GM18520 (cell line): ENCODE data around the gene GTF2H4.
"Not testable (repeated sequence)": the region's sequence is repeated elsewhere in the genome, so short reads cannot be mapped to it uniquely, and the experiment has no call there.

Experiments
- ATAC-seq: cut with Tn5 transposase; IDR thresholded peaks from one replicate; pipeline ENCODE4 v1.9.1; 2021; ENCODE audit not compliant: unreplicated experiment

GTF2H4 gene

DNA sequence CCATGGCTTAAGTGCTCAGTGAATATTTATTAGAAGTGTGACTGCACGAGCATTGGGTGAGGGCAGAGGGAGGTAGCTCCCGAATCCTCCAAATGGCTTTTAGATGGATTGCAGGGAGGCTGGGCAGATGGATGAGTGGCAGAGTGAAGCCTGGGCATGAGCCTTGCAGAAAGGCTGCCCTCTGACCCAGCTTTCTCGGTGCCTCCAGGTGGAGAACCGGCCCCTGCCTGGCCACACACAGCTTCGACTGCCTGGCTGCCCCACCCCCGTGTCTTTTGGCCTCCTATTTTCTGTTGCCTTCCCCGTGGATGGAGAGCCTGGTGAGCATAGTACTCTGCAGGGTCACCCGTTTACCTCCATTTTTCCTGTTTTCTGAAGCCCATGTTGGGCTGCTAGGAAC lies 9.5 kb downstream of the GTF2H4 start:
- no peak for ATAC-seq

- ATAC-seq, result no peak
Observed at GRCh38 chr6:30918670-30919069, 10.7 kb downstream of the GTF2H4 start.

- ATAC-seq, result no peak
Observed at GRCh38 chr6:30922447-30922852, 14.4 kb downstream of the GTF2H4 start.

- not testable (repeated sequence) for ATAC-seq
Observed at GRCh38 chr6:30924040-30924627, 16.1 kb downstream of the GTF2H4 start.

DNA sequence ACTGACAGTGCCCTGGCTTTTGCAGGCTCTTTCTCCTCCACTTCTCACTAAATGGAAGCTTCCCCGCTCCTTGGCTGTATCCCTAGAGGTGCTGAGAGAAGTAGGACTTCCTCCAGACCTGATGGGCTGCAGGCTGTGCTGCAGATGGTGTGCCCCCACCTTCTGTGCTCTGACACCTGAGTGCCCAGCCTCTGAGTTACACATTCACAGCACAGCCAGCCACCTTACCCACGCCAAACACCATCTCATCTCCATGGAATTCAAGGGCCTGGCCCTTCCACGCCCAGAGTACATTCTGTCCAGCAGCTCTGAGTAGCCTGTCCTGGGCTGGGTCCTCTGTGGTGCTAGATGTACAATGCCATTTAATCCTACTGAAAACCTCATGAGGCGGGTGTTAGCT lies 18.6 kb downstream of the GTF2H4 start:
- ATAC-seq, result no peak

- not testable (repeated sequence) for ATAC-seq
Observed at GRCh38 chr6:30927080-30927479, 19.1 kb downstream of the GTF2H4 start.

GRCh38 chr6:30928677-30929076 lies 20.7 kb downstream of the GTF2H4 start:
- ATAC-seq, result no peak

GRCh38 chr6:30930506-30930905 lies 22.5 kb downstream of the GTF2H4 start:
- ATAC-seq, result no peak

DNA sequence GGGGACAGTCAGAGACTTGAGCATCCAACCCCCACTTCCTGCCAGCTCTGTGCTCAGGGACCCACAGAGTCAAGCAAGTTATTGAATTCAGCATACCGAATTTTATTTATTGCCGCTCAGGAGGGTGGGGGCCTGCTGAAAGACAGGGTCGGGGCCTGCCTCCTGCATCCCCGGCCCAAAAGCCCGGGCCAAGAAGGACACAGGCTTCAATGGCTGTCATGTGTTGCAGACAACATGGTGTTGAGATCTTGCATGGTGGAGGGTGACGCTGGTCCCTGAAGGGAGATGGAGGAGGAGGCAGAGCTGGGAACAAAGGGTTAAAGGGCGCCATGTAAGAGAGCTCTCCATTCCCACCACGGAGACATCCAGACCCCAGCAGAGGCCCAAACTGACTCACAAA lies 23.3 kb downstream of the GTF2H4 start:
- no peak for ATAC-seq

DNA sequence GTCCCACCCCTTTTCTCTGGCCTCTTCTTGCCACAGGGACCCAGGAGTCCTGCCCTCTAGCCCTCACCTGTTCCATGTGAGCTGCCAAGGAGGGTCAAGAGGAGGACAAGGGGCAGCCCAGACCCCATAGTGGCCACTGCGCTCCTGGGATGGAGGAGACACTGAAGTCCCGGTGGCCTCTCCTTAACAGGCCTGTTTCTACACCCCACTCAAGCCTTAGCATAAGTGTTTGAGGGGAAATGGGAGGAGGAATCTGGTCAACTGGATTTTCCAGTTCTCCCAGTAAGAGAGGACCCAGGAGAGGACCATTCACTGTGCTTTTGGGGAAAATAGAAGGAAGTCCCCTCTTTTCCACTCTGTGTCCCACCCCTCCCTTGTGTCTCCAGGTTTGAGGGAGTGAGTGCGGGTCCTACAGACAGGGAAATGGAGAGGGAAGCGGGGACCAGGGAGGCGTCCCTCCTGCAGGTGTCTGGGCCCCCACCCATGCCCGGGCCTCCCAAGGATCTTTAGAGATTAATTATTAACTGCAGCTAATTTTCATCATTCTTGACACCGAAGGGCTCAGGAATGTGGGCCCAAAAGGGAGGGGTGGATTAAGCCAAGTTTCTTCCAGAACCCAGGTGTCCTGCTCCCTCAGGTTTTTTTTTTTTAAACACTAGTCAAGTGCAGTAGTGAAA lies 24.1 kb downstream of the GTF2H4 start, which contains the start of gene SFTA2:
SFTA2 (minus strand) TSS at position 202 of the 677 bp plus-strand sequence; CDS start at position 128, 74 bp downstream.
- no peak for ATAC-seq

DNA sequence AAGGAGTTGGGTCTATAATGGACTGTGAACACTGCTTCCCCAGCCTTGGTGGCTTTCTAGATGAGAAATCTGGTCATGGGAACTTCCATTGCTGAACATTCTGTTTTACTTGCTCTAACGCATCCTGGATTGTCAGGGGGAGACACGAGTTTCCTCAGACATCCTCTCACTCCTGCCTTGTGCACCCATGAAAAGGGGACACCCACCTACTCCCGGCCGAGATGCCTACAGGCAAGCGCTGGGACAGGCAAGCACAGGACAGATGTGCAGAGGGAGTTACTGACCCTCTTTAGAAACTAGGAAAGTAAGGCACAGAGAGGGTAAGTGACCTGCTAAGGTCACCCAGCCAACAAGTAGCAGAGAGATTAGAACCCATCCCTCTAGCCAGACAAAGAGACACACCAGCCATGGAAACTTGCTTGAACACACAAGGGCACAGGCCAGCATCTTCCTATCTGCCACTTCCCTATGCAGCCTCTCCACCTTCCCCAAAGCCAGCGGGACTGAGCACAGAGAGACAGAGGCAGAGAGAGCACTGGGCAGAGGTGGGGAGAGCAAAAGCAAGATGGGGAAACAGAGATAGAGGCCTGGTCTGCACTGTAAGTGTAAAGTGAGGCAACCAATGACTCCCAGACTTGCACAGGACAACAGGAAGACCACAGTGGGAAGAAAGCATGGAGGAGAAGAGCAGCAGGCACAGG lies 24.8 kb downstream of the GTF2H4 start:
- ATAC-seq, result no peak

DNA sequence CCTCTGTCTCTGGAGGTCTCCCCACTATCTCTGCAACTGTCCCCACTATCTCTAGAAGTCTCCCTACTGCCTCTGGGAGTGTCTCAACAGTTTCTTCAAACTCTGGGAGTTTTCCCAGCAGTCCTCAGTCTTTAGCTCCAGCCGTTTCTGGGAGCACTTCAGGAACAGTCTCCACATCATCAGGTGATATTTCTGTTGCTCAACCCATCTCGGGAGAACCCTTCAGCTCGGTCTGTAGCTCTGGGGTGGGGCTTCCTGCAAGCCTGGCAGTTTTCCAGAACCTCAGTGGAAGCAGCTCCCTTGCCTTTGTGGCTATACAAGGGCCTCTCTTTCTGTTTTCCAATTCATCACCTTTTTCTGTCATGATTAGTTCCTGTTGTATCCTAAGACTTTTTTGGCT lies 27.0 kb downstream of the GTF2H4 start:
- ATAC-seq, result no peak

- ATAC-seq, result no peak
Observed at GRCh38 chr6:30937265-30937664, 29.3 kb downstream of the GTF2H4 start.

DNA sequence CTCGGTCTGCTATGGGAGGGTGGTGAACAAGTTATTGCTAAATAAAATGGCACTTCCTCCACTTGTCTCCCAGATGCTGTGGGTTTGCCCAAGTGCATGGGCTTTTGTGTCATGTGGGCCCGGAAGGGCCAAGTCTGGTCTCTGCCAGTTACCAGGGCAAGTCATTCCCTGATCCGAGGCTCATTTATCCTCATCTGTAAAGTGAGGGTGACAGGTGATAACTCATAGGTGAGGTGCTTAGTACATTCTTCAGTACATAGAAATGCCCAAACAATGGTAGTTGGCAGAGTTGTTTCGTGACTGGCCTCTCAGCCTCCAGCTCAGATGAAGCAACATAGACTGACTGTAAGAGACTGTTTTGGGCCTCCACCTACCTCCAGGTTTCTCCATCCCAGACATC lies 30.7 kb downstream of the GTF2H4 start:
- ATAC-seq, result no peak

DNA sequence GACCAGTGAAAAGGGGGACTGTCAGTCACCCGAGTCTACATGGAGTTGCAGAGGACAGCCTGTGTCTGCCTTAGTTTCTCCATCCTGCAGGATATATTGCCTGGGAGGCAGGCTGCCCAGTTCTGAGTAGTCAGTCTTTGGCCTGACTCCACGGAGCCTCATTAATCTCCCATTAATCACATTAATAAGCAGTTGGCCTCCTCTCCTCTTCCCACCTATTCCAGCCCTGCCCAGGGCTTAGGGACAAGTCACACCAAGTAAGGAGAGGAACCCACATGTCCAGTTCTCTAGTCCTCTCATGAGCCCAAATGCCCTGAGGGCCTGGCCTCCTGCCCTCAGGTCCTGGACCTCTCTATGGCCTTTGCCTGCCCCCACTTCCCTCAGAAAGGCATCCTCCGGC lies 31.5 kb downstream of the GTF2H4 start:
- ATAC-seq, result no peak

DNA sequence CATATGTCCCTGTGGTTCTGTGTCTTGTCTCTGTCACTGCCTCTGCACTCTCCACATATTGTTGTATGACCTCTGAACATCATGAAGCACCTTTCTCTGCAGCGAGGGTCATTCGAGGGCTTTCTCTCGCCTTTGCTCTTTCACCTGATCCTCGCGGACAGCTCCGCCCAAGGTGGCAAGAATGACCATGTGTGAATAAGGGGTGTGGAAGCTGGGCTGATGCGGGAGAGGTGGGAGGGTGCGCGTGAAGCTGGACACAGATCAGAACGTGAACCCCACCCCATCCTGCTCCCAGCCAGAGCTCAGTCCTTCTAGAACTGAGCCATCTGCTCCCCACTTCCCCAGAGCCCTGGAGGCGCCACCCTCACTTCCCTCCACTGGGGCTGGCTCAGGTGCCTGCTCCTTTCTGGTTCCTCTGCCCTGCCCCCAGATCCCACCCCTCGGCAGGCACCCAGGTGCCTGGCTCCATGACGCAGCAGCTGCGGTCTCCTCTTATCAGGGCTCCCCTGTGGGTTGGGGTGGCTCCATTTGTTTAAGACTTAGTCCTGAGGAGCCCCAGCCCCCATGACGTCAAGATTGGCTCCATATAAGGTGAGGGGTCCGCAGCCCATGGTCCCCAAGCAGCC lies 32.5 kb downstream of the GTF2H4 start, which contains the start of gene MUCL3:
MUCL3 (plus strand) TSS at position 613 of the 626 bp plus-strand sequence. CDS start 27 bp downstream, outside the sequence.
- no peak for ATAC-seq

GRCh38 chr6:30942338-30943060 lies 34.5 kb downstream of the GTF2H4 start:
- ATAC-seq, result no peak

- no peak for ATAC-seq
Observed at GRCh38 chr6:30944051-30944450, 36.0 kb downstream of the GTF2H4 start.

- no peak for ATAC-seq
Observed at GRCh38 chr6:30945281-30945680, 37.3 kb downstream of the GTF2H4 start.

GRCh38 chr6:30947231-30947630 lies 39.2 kb downstream of the GTF2H4 start:
- ATAC-seq, result no peak

DNA sequence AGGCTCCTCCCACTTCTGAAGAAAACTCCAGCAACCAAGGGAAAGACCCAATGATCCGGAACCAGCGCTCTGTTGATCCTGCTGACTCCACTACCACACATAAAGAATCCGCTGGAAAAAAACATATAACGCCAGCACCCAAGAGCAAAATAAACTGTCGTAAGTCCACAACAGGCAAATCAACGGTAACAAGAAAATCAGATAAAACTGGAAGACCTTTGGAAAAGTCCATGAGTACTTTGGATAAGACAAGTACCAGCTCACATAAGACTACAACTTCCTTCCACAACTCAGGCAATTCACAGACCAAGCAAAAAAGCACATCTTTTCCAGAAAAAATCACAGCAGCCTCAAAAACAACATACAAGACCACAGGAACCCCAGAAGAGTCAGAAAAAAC lies 40.8 kb downstream of the GTF2H4 start:
- ATAC-seq, result no peak
